NCI-H1417 treated with DMSO at 0.1 percent for 48 hours (cell line): ENCODE data around the gene TMEM132A.
"Not testable (repeated sequence)": the region's sequence is repeated elsewhere in the genome, so short reads cannot be mapped to it uniquely, and the experiment has no call there.

Experiments
- DNase-seq: peaks from one replicate; lab custom pipeline; 2025; lab: John Stamatoyannopoulos, UW

Gene TMEM132A

DNA sequence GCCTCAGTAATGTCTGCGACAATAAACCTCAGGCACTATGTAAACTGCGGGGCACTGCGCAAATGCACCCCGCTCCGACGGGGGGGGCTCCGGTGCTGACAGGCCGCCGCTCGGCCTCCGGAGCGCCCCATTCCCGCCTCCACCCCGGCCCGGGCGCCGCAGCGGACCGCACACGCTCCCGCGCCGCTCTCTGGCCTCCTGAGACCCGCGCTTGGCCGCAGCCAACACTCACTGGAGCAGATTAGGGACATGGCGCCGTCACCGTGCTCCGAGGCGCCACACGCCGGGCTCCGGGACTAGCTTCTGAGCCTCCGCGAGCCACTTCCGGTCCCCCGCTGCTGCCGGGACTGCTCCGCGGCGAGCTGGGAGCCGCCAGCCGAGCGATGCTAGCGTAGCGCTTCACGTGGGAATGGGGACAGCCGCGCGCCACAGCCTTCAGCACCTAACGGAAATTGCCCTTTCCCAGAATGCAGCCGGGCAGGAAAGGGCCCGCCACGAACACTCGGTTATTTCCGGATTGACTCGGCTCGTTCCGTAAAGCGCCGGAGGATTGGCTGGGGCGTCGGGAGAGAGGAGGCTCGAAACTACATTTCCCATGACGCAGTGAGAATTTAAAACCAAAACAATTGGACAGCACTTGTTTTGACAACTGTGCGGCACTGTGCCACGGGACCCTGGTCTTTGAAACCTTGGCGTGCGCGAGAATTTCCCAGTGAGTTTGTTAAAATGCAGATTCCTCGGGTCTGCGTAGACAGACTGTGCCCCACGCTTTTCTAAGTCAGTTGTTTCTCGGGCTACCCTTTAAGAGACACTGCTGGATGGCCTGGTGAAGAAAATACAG lies 17.9 kb upstream of the TMEM132A start, which contains the start of gene PRPF19:
PRPF19 (minus strand) TSS at position 454 of the 841 bp plus-strand sequence; CDS start at position 251, 203 bp downstream.
- peak; percentile 88 for DNase-seq

DNA sequence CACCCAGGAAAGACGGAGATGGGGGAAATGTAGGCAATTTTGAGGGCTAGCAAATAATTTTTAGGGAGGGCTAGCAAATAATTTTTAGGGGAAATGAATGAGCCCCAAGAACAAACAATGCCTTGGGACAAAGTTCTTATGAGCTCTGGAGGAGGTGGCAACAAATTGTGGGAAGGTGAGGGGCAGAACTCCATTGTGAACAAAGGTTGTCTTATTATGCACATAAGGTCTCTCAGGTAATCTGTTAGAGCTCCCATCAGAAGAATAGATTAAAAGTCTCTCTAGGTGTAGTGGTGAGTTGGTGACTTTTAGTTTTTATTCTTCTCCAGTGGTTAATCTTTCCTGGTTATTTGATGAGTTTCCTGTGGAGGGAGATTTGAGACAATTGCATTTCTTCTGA lies 15.5 kb upstream of the TMEM132A start:
- DNase-seq: no peak

DNA sequence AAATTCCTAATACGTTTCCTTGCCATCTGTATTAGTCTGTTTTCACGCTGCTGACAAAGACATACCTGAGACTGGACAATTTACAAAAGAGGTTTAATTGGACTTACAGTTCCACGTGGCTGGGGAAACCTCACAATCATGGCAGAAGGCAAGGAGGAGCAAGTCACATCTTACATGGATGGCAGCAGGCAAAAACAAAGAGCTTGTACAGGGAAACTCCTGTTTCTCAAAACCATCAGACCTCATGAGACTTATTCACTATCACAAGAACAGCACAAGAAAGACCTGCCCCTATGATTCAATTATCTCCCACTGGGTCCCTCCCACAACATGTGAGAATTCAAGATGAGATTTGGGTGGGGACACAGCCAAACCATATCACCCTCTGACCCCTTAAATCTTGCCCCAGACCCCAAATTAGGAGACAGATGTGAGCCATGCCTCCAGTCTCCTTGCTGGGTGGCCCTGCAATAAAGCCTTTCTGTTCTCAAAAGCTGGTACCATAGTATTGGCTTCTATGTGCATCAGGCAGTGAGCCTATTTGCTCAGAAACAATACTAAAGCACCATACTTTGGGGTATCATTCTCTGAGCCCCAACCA lies 14.5 kb upstream of the TMEM132A start:
- DNase-seq: not testable (repeated sequence)

DNA sequence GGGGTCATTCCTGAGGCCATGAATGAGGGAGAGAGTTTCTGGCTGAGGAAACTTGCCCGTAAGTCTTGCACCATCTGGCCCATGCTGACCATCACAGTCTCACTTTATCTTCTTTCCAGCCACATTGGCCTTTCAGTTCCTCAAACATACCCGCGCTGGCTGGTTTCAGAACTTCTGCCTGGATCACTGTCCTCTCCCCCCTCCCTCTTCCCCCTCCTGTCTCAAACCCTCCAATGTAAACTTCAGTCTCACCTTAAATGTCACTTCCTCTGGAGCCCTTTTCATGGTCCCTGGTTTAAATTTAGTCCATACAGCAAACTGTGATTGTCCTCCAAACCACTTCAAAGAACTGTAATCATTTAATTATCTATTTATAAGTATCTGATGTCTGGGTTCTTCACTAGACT lies 14.0 kb upstream of the TMEM132A start:
- DNase-seq: no peak

DNA sequence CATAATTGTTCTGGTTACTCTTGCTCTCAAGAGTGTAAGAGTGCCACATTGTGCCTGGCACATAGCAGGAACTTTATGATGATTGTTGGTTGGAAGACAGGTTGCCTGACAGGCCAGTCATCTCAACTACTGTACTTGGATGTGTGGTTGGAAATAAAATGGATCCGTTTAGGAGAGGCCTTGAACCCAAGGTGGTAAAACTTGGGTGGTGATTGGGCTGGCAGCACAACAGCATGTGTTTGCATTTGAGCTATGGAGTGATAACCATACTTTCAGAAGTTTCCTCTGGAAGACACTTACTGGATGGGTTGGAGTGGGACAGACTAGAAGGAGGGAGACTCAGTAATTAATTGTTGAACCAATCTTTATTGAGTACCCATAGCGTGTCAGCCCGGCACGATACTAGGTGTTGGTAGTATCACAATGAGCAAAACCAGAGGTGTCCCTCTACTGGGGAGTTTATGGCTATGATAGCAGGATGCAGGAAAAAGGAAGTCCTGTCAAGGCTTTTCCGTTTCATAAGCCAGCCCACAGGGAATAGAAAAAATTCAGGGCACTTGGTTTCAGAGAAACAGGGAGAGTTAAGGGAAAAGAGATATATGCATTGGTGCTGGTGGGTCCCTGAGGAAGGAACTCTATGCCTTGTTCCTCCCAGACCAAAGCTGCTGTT lies 13.4 kb upstream of the TMEM132A start:
- no peak for DNase-seq

GRCh38 chr11:60912223-60912850 lies 11.9 kb upstream of the TMEM132A start:
- no peak for DNase-seq

DNA sequence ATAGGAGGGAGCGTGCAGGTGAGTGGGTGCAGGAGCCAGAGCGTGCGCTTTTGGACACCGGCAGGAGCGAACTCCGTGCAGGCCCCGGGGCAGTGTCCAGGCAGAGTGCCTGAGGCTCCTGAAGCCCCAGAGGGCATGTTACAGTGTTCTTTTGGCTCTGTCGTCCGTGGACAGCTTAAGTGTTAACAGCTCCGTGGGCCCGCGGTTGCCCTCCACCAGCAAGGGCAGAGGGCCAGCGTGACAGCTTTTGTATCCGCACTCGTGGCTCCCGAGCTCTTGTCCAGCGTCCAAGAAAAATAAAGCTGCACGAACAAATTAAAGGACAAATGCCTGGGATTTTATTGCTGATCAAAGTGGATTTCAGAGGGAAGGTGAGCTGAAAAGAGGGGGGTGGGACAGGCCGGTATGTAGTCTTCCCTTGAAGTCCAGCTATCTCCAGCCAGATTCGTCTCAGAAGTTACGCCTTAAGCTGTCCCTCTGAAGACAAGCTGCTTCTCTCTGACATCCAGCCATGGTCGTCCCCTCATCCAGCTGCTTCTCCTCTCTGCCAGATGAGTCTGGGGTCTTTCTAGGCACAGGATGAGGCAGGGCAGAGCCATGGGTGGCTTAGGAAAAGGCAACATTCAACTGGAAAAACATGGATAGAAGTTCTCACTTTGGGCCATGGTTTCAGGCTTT lies 11.3 kb upstream of the TMEM132A start:
- DNase-seq: no peak

DNA sequence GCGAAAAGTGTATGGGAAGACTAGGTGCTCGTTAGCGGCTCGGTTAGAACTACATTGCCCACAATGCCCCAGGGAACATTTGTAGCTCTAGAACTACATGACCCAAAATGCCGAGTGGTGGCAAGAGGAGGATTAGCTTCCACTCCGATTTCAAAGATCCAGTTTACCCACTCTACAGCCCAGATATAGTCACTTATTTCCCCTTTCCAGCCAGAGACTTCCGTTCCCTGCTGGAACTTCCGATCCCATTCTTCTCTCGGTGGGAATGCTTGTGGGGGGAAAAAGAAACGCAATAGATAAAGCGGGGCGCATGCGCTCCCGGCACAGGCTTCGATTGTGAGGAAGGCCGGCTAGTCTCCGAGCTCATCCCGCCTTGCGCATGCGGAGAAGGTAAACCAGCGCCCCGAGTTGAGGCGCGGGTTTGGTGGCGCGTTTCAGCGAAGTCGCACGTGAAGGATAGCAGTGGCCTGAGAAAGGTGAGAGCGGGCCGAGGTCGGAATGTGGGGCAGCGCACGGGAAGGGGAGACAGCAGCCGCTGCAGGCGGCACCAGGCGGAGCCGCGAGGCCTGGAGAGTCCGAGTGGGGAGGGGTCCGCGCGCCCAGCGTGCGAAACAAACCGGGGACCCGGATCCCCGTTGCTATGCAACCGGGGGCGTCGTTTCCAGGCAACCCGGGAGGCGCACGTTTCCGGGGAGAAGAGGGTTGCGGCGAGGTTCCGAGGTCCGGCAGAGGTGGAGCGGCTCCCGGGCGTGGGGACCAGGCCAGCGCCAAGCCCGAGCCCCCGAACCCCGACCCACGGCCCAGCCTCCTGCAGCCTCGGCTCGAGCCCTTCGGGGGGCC lies 10.2 kb upstream of the TMEM132A start, which contains the start of gene TMEM109:
TMEM109 (plus strand) TSS at position 366 of the 840 bp plus-strand sequence. CDS start 5,536 bp downstream, outside the sequence.
- DNase-seq: peak; percentile 96

DNA sequence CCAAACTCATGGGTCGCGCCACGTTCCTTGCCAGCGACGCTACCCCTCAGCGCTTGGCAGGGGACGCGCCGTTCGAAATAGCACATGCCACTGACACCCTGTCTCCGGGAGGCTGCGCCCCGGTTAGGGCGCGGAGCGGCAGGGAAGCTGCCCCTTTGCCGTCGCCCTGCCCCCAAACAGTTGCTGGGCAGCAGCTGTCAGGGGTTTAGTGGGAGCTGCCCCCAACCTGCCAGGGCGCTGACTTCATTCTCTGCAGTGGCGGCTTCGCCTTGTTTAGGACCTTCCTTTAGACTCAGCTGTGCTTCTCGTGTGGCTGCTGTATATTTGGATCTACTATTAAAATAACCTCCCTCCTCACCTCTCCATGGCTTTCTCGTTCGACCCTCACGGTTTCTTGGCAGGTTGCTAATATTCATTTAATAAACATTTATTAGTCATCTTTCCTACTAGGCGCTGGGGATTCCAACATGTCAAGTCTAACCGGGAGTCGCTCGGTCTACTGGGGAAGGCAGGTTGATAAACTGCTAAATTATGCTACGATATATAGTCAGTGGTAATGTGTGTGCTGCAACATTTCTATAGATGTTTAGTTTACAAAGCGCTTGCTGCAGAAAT lies 9.5 kb upstream of the TMEM132A start:
- DNase-seq: no peak

GRCh38 chr11:60915248-60915914 lies 8.9 kb upstream of the TMEM132A start:
- DNase-seq: no peak

DNA sequence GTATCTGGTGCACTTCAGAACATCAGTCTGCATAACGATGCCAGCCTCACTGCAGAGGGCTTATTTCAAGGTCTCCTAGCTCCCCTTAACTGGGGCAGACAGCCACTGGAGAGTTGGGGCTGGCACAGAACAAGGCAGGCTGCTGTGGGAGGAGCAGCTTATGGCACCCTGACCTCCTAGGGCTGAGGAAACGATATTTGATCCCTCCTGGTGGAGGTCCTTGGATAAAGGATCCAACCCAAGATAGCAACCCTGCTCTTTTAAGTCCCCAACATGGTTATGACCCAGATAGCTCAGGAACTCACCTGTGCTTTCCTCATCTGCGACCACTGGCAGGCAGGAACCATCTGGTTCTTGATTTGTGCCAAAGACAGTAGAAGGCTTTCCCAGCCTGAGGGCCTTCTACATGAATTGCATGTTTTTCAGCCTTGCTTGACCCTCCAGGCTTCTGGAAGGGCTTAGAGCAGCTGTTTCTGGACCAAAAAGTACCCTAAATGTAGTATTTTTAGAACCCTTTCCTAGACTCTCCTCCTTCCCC lies 7.5 kb upstream of the TMEM132A start:
- no peak for DNase-seq

DNA sequence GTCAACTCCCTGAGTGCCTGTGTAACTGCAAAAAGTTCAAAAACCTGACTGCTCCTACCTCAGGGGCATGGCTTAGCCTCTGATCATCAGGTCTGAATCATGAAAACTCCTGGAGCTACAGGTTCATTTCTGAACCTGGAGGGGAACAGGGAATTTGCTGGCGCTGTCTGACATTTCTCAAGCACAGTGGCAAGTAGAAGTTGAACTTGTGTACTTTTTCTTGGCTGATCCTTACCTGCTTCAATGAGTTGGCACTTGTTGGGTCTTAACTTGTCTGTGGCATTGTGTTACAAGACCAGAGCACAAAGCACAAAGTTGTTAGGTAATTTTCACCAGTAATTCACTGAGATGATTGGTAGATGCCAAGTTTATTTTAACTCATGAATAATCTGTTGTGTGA lies 7.0 kb upstream of the TMEM132A start:
- no peak for DNase-seq

GRCh38 chr11:60918251-60918938 lies 5.9 kb upstream of the TMEM132A start:
- DNase-seq: no peak

GRCh38 chr11:60918939-60919265 lies 5.4 kb upstream of the TMEM132A start:
- DNase-seq: no peak

- no peak for DNase-seq
Observed at GRCh38 chr11:60919320-60919719, 4.9 kb upstream of the TMEM132A start.

GRCh38 chr11:60919956-60920355 lies 4.3 kb upstream of the TMEM132A start:
- no peak for DNase-seq

DNA sequence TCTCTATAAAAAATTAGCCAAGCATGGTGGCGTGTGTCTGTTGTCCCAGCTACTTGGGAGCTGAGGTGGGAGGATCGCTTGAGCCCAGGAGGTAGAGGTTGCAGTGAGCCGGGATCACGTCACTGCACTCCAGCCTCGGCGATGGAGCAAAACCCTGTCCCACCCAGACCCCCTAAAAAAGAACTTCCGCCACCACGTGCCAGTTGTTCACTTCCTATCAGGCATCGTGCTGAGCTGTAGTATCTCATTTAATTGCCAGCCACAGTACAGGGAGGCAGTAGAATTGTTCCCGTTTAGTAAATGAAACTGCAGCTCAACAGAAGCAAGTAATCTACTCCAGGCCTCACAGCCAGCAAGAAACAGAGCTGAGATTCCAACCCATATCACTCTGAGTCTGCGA lies 3.0 kb upstream of the TMEM132A start:
- DNase-seq: no peak

- no peak for DNase-seq
Observed at GRCh38 chr11:60921777-60922335, 2.4 kb upstream of the TMEM132A start.

GRCh38 chr11:60922906-60923305 lies 1.4 kb upstream of the TMEM132A start:
- DNase-seq: no peak
